HCT116 (cell line): ENCODE data around the gene SH3YL1.

Experiments
- CTCF ChIP-seq, 3 experiments: fragments of 200-600 bp in 1 of 3; sonication (generic) in 1 of 3; IDR thresholded peaks in 2 of 3; conservative IDR thresholded peaks in 1 of 3; 2 replicates each; pipeline ENCODE4 v1.5.1; 2012 to 2017; ENCODE audit warnings: low read depth in 2 of 3, low read length in 2 of 3, antibody characterized with exemption in 1 of 3, borderline replicate concordance in 1 of 3, control low read depth in 1 of 3, mild to moderate bottlenecking in 1 of 3, mixed read lengths in 1 of 3, mixed run types in 1 of 3, moderate library complexity in 1 of 3; ENCODE audit not compliant: insufficient read depth in 1 of 3
- EZH2phosphoT487 ChIP-seq: fragments of 200-600 bp; IDR thresholded peaks from 2 replicates; pipeline ENCODE4 v1.6.1; 2018; ENCODE audit warnings: antibody characterized with exemption, borderline replicate concordance
- POLR2A ChIP-seq: IDR thresholded peaks from 2 replicates; pipeline ENCODE4 v1.7.0; 2011; ENCODE audit warnings: borderline replicate concordance; ENCODE audit not compliant: insufficient read depth, insufficient read length; ENCODE audit errors: extremely low read depth
- RAD21 ChIP-seq: IDR thresholded peaks from 2 replicates; pipeline ENCODE4 v1.6.1; 2012; ENCODE audit warnings: low read depth, mild to moderate bottlenecking
- SP1 ChIP-seq: IDR thresholded peaks from 2 replicates; pipeline ENCODE4 v1.6.1; 2012; ENCODE audit warnings: low read depth
- ZNF274 ChIP-seq: fragments of 200-500 bp; sonication (Bioruptor generic); IDR thresholded peaks from 2 replicates; pipeline ENCODE4 v1.6.1; 2014; ENCODE audit warnings: mild to moderate bottlenecking, low read depth, low read length, inconsistent platforms
- TF ChIP-seq, protein P1 (sequence below): IDR thresholded peaks from 2 replicates; pipeline ENCODE4 v1.6.1; 2012

- TF ChIP-seq, protein P1, sequence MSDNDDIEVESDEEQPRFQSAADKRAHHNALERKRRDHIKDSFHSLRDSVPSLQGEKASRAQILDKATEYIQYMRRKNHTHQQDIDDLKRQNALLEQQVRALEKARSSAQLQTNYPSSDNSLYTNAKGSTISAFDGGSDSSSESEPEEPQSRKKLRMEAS = no peak
- TF ChIP-seq RAD21 (no peak), CTCF (IDR thresholded peaks at IDR 0.05 in 2 of 3, conservative IDR thresholded peaks at IDR 0.05 in 1 of 3; ENCODE audit: borderline replicate concordance in 1 of 3, insufficient read depth in 1 of 3, low read depth in 2 of 3, low read length in 2 of 3) (no peak), SP1 (no peak), ZNF274 (no peak), EZH2phosphoT487 (no peak), POLR2A (no peak)
These were observed 47.8 kb downstream of the SH3YL1 start for GRCh38 chr2:216068-216467.
